DND-41 (cell line): ENCODE measurements around the gene PLPP7.

Source experiments
- EZH2 ChIP-seq: IDR thresholded peaks from 3 replicates; pipeline ENCODE4 v1.6.1; 2012; ENCODE audit warnings: borderline replicate concordance, low read depth, mild to moderate bottlenecking, moderate library complexity, low read length, inconsistent platforms; ENCODE audit not compliant: severe bottlenecking
- TF ChIP-seq, protein P1 (sequence below): IDR thresholded peaks from 2 replicates; pipeline ENCODE4 v1.5.1; 2012; ENCODE audit warnings: borderline replicate concordance, low read length, moderate library complexity, mild to moderate bottlenecking; ENCODE audit not compliant: poor library complexity, severe bottlenecking; ENCODE audit errors: extremely low read depth

DNA sequence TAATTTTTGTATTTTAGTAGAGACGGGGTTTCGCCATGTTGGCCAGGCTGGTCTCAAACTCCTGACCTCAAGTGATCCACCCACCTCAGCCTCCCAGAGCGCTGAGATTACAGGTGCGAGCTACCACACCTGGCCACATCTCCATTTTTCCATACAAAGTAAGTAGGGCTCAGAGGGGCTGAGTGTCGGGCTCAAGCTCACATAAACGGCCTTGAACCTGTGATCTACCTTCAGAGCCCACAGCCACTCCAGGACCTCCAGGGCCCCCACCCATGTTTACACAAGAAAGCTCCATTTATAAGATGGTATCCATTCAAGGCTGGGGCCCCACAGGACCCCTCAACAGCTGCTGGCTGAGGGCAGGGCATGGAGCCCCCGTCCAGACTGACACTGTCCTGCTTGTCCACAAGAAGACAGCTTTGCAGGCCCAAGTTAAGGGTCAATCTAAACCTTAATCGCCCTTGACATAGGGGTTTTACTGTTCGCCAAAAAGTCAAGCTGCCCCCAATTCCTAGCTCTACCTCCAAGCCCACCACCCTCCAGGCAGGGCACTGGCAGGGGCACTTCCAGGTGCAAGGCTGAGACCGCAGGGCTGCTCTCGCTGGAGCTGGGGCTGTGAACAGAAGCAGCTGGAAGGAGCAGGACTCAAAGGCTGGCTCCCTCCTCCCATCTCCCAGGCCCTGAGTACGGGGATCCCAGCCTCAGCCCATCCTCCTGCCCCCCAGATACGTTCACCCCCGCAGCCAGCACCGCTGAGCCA lies 32.1 kb upstream of the PLPP7 start:
- TF ChIP-seq, protein P1, sequence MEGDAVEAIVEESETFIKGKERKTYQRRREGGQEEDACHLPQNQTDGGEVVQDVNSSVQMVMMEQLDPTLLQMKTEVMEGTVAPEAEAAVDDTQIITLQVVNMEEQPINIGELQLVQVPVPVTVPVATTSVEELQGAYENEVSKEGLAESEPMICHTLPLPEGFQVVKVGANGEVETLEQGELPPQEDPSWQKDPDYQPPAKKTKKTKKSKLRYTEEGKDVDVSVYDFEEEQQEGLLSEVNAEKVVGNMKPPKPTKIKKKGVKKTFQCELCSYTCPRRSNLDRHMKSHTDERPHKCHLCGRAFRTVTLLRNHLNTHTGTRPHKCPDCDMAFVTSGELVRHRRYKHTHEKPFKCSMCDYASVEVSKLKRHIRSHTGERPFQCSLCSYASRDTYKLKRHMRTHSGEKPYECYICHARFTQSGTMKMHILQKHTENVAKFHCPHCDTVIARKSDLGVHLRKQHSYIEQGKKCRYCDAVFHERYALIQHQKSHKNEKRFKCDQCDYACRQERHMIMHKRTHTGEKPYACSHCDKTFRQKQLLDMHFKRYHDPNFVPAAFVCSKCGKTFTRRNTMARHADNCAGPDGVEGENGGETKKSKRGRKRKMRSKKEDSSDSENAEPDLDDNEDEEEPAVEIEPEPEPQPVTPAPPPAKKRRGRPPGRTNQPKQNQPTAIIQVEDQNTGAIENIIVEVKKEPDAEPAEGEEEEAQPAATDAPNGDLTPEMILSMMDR, result no peak
- no peak for TF ChIP-seq EZH2
